Endothelial cell of umbilical vein (primary cell): Measurements from ENCODE around the gene ASIC4. TPM values are rescaled to one million over a fixed set of nuclear protein-coding genes. Genes with fewer than 3 reads are reported as not detected.

Experiments used
- BruUV-seq: library from RNA; stranded (reverse); fragments of 400-500 nt; replicated peaks from 2 replicates; lab custom pipeline; 2021; lab: Mats Ljungman, UMichigan
- CTCF ChIA-PET: fragments of 300-600, 350-600 bp; sonication (Branson Sonifier 250); formaldehyde crosslinking; loops from one replicate; lab custom pipeline; 2021; ENCODE audit warnings: antibody characterized with exemption, inconsistent platforms; lab: Charles Lee
- POLR2A ChIA-PET: fragments of 300-600, 350-600 bp; sonication (Branson Sonifier 250); formaldehyde crosslinking; loops from one replicate; lab custom pipeline; 2021; ENCODE audit warnings: antibody characterized with exemption, inconsistent platforms; lab: Charles Lee
- DNase-seq: peaks from one replicate; pipeline ENCODE4 v3.0.0-alpha.2; 2011; ENCODE audit warnings: low read depth, low spot score
- FAIRE-seq: peaks from 2 replicates; lab custom pipeline; 2011; peaks lifted over from hg19 to GRCh38; lab: Jason Lieb, UNC
- H2AFZ ChIP-seq: 2 replicates; pipeline ENCODE4 v1.6.0; 2012; ENCODE audit warnings: low read depth, low read length, control low read depth, inconsistent platforms
- H3K27ac ChIP-seq: 2 replicates; pipeline ENCODE4 v1.5.1; 2011; ENCODE audit warnings: low read depth, mild to moderate bottlenecking, control low read depth, low read length, moderate library complexity; ENCODE audit not compliant: insufficient read depth
- H3K27me3 ChIP-seq, 2 experiments: 2 replicates each; pipeline versions ENCODE4 v1.6.0 to v1.6.1; 2011; ENCODE audit warnings: low read length in 2 of 2, mixed read lengths in 1 of 2; ENCODE audit not compliant: control insufficient read depth in 2 of 2, insufficient read depth in 2 of 2
- H3K36me3 ChIP-seq, 2 experiments: 2 replicates in 1 of 2; 3 replicates in 1 of 2; pipeline ENCODE4 v1.5.1; 2011; ENCODE audit warnings: low read length in 2 of 2, mild to moderate bottlenecking in 1 of 2, moderate library complexity in 1 of 2; ENCODE audit not compliant: control insufficient read depth in 2 of 2, insufficient read depth in 2 of 2; ENCODE audit errors: extremely low read depth in 1 of 2
- H3K4me1 ChIP-seq: 3 replicates; pipeline ENCODE4 v1.5.1; 2011; ENCODE audit warnings: mild to moderate bottlenecking, low read length; ENCODE audit not compliant: control insufficient read depth, insufficient read depth; ENCODE audit errors: extremely low read depth
- H3K4me2 ChIP-seq: 2 replicates; pipeline ENCODE4 v1.6.1; 2011; ENCODE audit warnings: low read length, control low read depth, mixed read lengths; ENCODE audit not compliant: insufficient read depth
- H3K4me3 ChIP-seq, 3 experiments: fragments of 200-600 bp in 1 of 3; sonication (generic), shearing (Covaris generic) in 1 of 3; replicated peaks in 1 of 3; 2 replicates each; pipeline ENCODE4 v1.5.1; 2011 to 2016; ENCODE audit warnings: control low read depth in 3 of 3, low read length in 3 of 3, mild to moderate bottlenecking in 2 of 3, inconsistent platforms in 1 of 3, low read depth in 1 of 3, moderate library complexity in 1 of 3; ENCODE audit not compliant: insufficient read depth in 1 of 3
- H3K79me2 ChIP-seq: 2 replicates; pipeline ENCODE4 v1.6.0; 2012; ENCODE audit warnings: low read length, inconsistent platforms; ENCODE audit not compliant: control insufficient read depth, insufficient read depth
- H3K9ac ChIP-seq: replicated peaks from 2 replicates; pipeline ENCODE3; 2011; ENCODE audit warnings: low read length, control low read depth; ENCODE audit not compliant: insufficient read depth; ENCODE audit errors: extremely low read depth
- H3K9me1 ChIP-seq: replicated peaks from 3 replicates; pipeline ENCODE4 v1.6.0; 2011; ENCODE audit warnings: mild to moderate bottlenecking, low read length; ENCODE audit not compliant: control insufficient read depth, insufficient read depth; ENCODE audit errors: extremely low read depth
- H3K9me3 ChIP-seq: replicated peaks from 2 replicates; pipeline ENCODE4 v1.5.1; 2012; ENCODE audit warnings: low read length, inconsistent platforms; ENCODE audit not compliant: control insufficient read depth, insufficient read depth
- H4K20me1 ChIP-seq: replicated peaks from 2 replicates; pipeline ENCODE3; 2011; ENCODE audit warnings: mild to moderate bottlenecking, low read length; ENCODE audit not compliant: control insufficient read depth, insufficient read depth; ENCODE audit errors: extremely low read depth
- CTCF ChIP-seq, 2 donors: IDR thresholded peaks; 1 replicate in 1 of 2; 2 replicates in 1 of 2; pipeline ENCODE4 v1.5.1; 2011; ENCODE audit warnings: low read length in 2 of 2, mild to moderate bottlenecking in 2 of 2, moderate library complexity in 2 of 2, control low read depth in 1 of 2, inconsistent platforms in 1 of 2, low read depth in 1 of 2; ENCODE audit not compliant: insufficient read depth in 1 of 2; ENCODE audit errors: extremely low read depth in 1 of 2
- FOS ChIP-seq: IDR thresholded peaks from 2 replicates; pipeline ENCODE4 v1.6.1; 2011; ENCODE audit warnings: mild to moderate bottlenecking, low read length, moderate library complexity, borderline replicate concordance; ENCODE audit not compliant: insufficient read depth
- JUN ChIP-seq: IDR thresholded peaks from 2 replicates; pipeline ENCODE4 v1.6.1; 2011; ENCODE audit warnings: borderline replicate concordance, low read depth; ENCODE audit not compliant: insufficient read length, insufficient read depth
- MYC ChIP-seq: IDR thresholded peaks from one replicate; pipeline ENCODE4 v1.6.1; 2011; ENCODE audit warnings: mild to moderate bottlenecking, low read depth, low read length
- POLR2AphosphoS5 ChIP-seq: IDR thresholded peaks from 2 replicates; pipeline ENCODE4 v1.6.1; 2012; ENCODE audit warnings: low read depth, mild to moderate bottlenecking, control low read depth, low read length, moderate library complexity; ENCODE audit not compliant: insufficient read depth
- dilution Hi-C: fragments of 300-500 bp; cut with MboI; formaldehyde crosslinking; loops from one replicate; pipeline ENCODE4 v1.15.0; 2019; ENCODE audit warnings: low sequenced_read_pairs; ENCODE audit not compliant: extremely low pct_ligation_motif_present
- intact Hi-C: fragments of 100-400 bp; cut with micrococcal nuclease; formaldehyde crosslinking; loops from one replicate; pipeline ENCODE4 v1.10.0; 2022
- polyA plus RNA-seq, 4 experiments: library from polyadenylated mRNA; depleted of rRNA in 3 of 4; stranded (reverse) in 3 of 4; unstranded in 1 of 4; fragments of >200 nt; gene quantifications; 2 replicates each; pipeline versions ENCODE4 v1.2.1 to v1.2.3, GENCODE V29; 2011 to 2012; ENCODE audit warnings: missing spikeins in 1 of 4
- total RNA-seq: library from RNA; stranded (reverse); gene quantifications from 2 replicates; pipeline ENCODE4 v1.2.3, GENCODE V29; 2021
- TF ChIP-seq, protein P1 (sequence below): IDR thresholded peaks from 2 replicates; pipeline ENCODE4 v1.6.1; 2011; ENCODE audit not compliant: insufficient read depth, insufficient read length

ASIC4 gene
- total and polyA plus RNA-seq, 2 donors (not counting 3 experiments of a cell fraction or from before 2014, with no cell fraction given), result not detected

DNA sequence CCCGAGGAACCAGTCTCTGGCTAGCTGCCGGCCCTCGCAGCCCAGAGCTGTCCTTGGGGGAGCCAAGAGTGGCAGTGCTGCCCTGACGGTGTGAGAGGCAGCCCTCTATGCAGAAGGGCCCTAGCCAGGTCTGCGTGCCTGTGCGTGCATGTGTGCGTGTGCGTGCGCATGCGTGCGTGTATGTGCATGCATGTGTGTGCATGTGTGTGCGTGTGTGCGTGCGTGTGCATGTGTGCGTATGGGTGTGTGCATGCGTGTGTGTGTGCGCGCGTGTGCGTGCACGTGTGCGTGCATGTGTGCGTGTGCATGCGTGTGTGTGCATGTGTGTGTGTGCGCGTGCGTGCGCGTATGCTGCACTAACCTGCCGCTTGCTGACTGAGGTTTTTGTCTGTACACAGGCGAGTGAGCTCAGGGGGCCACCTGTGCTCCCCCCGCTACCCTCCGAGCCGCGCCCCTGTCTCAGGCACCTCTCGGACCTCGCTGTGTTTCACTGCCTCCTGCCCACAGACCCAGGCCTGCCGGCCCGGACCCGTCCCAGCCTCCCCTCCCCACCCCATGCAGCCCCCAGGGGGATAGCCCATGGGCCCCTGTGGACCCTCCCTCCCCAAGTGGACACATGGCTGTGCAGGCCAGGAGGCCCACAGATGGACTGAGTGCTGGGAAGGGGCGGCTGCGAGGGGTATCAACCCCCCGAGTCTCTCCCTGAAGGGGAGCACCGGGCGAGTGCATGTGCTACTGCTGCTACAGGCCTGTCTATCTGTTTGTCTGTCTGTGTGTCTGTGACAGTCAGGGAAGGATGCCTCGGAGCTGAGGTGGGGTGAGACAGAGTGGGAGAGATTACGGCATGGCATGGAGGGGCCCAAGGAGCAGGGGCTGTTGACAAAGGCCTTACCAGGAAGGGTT, 48.4 kb upstream of the ASIC4 start:
- dilution Hi-C loops, result no loop called here
- FAIRE-seq, result no peak
- CTCF ChIA-PET, result interaction anchor here (0.5 to 3.1 kb wide), 3 partner anchors 44 to 63 kb away, joined by 4 to 52 read pairs (median 7); no protein-coding TSS in a partner anchor

GRCh38 chr2:219466816-219467735, 47.2 kb upstream of the ASIC4 start:
- no peak overlapping the region for H3K9ac ChIP-seq
- BruUV-seq, result no TSS peak
- intact Hi-C loops (no loop called here), dilution Hi-C loops (no loop called here)
- DNase-seq, result no peak
- no peaks in the 10 kb centered on the region for H3K9me1 ChIP-seq
- no peak overlapping the region for H3K27ac ChIP-seq
- H4K20me1 ChIP-seq, result no peaks in the 10 kb centered on the region
- H3K27me3 ChIP-seq, result no peaks in the 10 kb centered on the region
- TF ChIP-seq, protein P1, sequence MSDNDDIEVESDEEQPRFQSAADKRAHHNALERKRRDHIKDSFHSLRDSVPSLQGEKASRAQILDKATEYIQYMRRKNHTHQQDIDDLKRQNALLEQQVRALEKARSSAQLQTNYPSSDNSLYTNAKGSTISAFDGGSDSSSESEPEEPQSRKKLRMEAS, result no peak
- TF ChIP-seq CTCF (IDR thresholded peaks at IDR 0.05; ENCODE audit: extremely low read depth in 1 of 2, insufficient read depth in 1 of 2, low read depth in 1 of 2, low read length in 2 of 2) (no peak), FOS (no peak)
- ChIA-PET CTCF (interaction anchor here (1.3 to 3.0 kb wide), 5 partner anchors 8 to 63 kb away, joined by 3 to 12 read pairs (median 7); no protein-coding TSS in a partner anchor), POLR2A (no interaction called here)
- no peak overlapping the region for H3K4me3 ChIP-seq
- H3K36me3 ChIP-seq, result no peaks in the 10 kb centered on the region
- no peak overlapping the region for H2AFZ ChIP-seq
- no peak for FAIRE-seq
- H3K4me1 ChIP-seq, result no peaks in the 10 kb centered on the region
- no peak overlapping the region for H3K4me2 ChIP-seq
- H3K9me3 ChIP-seq, result no peaks in the 10 kb centered on the region
- no peaks in the 10 kb centered on the region for H3K79me2 ChIP-seq

More for the DNA sequence above, 48.4 kb upstream of the ASIC4 start:
- POLR2A ChIA-PET, result no interaction called here
- no TSS peak for BruUV-seq
- no peaks in the 10 kb centered on the region for H4K20me1 ChIP-seq
- H3K4me1 ChIP-seq, result no peaks in the 10 kb centered on the region
- H3K9me1 ChIP-seq, result no peaks in the 10 kb centered on the region
- TF ChIP-seq MYC (no peak), JUN (no peak), POLR2AphosphoS5 (no peak), FOS (no peak)
- TF ChIP-seq, protein P1, result no peak
- DNase-seq, result no peak
- intact Hi-C loops, result no loop called here
- no peaks in the 10 kb centered on the region for H3K9me3 ChIP-seq
- no peak overlapping the region for H3K4me2 ChIP-seq
- no peak overlapping the region for H3K9ac ChIP-seq
- H3K27ac ChIP-seq, result no peak overlapping the region
- no peaks in the 10 kb centered on the region for H3K79me2 ChIP-seq
- H2AFZ ChIP-seq, result no peak overlapping the region
- no peak overlapping the region for H3K4me3 ChIP-seq
- H3K36me3 ChIP-seq, result no peaks in the 10 kb centered on the region
- no peaks in the 10 kb centered on the region for H3K27me3 ChIP-seq
